Astrocyte (in vitro differentiated cells and primary cell): Measurements from ENCODE around the gene RRBP1. TPM values are rescaled to one million over a fixed set of nuclear protein-coding genes. Genes with fewer than 3 reads are reported as not detected.

Experiments
- DNase-seq: peaks from one replicate; pipeline ENCODE4 v3.0.0-alpha.2; 2010; ENCODE audit warnings: low read depth
- FAIRE-seq: peaks from 2 replicates; lab custom pipeline; 2011; peaks lifted over from hg19 to GRCh38; lab: Jason Lieb, UNC
- H2AFZ ChIP-seq: 2 replicates; pipeline ENCODE4 v1.6.0; 2012; ENCODE audit warnings: low read depth, low read length, inconsistent platforms
- H3K27ac ChIP-seq: 2 replicates; pipeline ENCODE4 v1.5.1; 2011; ENCODE audit warnings: low read depth, low read length, inconsistent platforms
- H3K27me3 ChIP-seq: 2 replicates; pipeline ENCODE4 v1.6.0; 2011; ENCODE audit warnings: low read length, inconsistent platforms; ENCODE audit not compliant: insufficient read depth
- H3K36me3 ChIP-seq: 2 replicates; pipeline ENCODE4 v1.5.1; 2011; ENCODE audit warnings: low read length, inconsistent platforms; ENCODE audit not compliant: insufficient read depth
- H3K4me1 ChIP-seq: 2 replicates; pipeline ENCODE4 v1.5.1; 2011; ENCODE audit warnings: low read length, inconsistent platforms; ENCODE audit not compliant: insufficient read depth
- H3K4me2 ChIP-seq: 2 replicates; pipeline ENCODE4 v1.6.0; 2012; ENCODE audit warnings: low read length, inconsistent platforms
- H3K4me3 ChIP-seq: 2 replicates; pipeline ENCODE4 v1.5.1; 2011; ENCODE audit warnings: low read depth, mild to moderate bottlenecking, low read length, inconsistent platforms; ENCODE audit not compliant: insufficient read depth
- H3K79me2 ChIP-seq: 2 replicates; pipeline ENCODE4 v1.6.0; 2012; ENCODE audit warnings: mild to moderate bottlenecking, low read length, inconsistent platforms; ENCODE audit not compliant: insufficient read depth
- H3K9ac ChIP-seq: 2 replicates; pipeline ENCODE4 v1.6.0; 2012; ENCODE audit warnings: mild to moderate bottlenecking, low read length, inconsistent platforms
- H3K9me3 ChIP-seq: 2 replicates; pipeline ENCODE4 v1.5.1; 2012; ENCODE audit warnings: low read depth, mild to moderate bottlenecking, low read length, inconsistent platforms; ENCODE audit not compliant: insufficient read depth
- H4K20me1 ChIP-seq: 2 replicates; pipeline ENCODE4 v1.6.0; 2012; ENCODE audit warnings: low read length, inconsistent platforms; ENCODE audit not compliant: insufficient read depth
- H3K27ac Mint-ChIP-seq: one replicate; pipeline ENCODE4 v1.8.0; 2021; ENCODE audit warnings: mild to moderate bottlenecking, mixed read lengths; ENCODE audit not compliant: unreplicated experiment
- H3K27me3 Mint-ChIP-seq: one replicate; pipeline ENCODE4 v1.8.0; 2021; ENCODE audit warnings: low read depth, mixed read lengths; ENCODE audit not compliant: unreplicated experiment
- H3K36me3 Mint-ChIP-seq: one replicate; pipeline ENCODE4 v1.8.0; 2021; ENCODE audit warnings: low read depth, mixed read lengths; ENCODE audit not compliant: unreplicated experiment
- H3K4me1 Mint-ChIP-seq: one replicate; pipeline ENCODE4 v1.8.0; 2021; ENCODE audit warnings: low read depth, mixed read lengths; ENCODE audit not compliant: unreplicated experiment
- H3K4me3 Mint-ChIP-seq: one replicate; pipeline ENCODE4 v1.8.0; 2021; ENCODE audit warnings: mild to moderate bottlenecking, moderate library complexity, mixed read lengths; ENCODE audit not compliant: unreplicated experiment
- H3K9me3 Mint-ChIP-seq: one replicate; pipeline ENCODE4 v1.8.0; 2021; ENCODE audit warnings: mild to moderate bottlenecking, mixed read lengths; ENCODE audit not compliant: unreplicated experiment
- EZH2 ChIP-seq: IDR thresholded peaks from 2 replicates; pipeline ENCODE4 v1.6.1; 2012; ENCODE audit warnings: mild to moderate bottlenecking, low read length, inconsistent platforms; ENCODE audit not compliant: insufficient read depth
- total RNA-seq: library from RNA; stranded (reverse); gene quantifications from 2 replicates; pipeline ENCODE4 v1.2.1, GENCODE V29; 2021
- TF ChIP-seq, protein P1 (sequence below): IDR thresholded peaks from 2 replicates; pipeline ENCODE4 v1.5.1; 2011; ENCODE audit warnings: low read depth, mild to moderate bottlenecking, inconsistent platforms, low read length, moderate library complexity; ENCODE audit not compliant: insufficient read depth

Gene RRBP1
- total RNA-seq, 1 donor from 2014 or later: 347 TPM

DNA sequence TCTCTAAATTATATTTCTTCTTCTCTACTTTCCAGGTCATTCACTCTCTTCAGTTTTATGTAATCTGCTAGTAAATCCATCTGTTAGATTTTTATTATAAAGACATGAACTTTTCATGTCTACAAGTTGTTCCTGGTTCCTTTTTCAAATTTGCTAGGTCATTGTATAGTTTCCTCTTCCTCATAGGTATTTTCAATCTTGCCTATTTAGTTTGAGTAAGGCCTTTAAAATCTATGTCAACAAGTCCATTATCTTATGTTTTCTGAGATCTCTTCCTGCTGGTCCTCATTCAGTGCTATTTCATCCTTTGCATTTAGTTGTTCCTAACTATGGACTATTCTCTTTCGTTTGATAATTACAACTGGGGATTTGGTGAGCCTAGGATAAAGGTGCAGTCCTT lies 11.0 kb downstream of the RRBP1 start:
- H3K9me3 Mint-ChIP-seq: no peaks in the 10 kb centered on the region

DNA sequence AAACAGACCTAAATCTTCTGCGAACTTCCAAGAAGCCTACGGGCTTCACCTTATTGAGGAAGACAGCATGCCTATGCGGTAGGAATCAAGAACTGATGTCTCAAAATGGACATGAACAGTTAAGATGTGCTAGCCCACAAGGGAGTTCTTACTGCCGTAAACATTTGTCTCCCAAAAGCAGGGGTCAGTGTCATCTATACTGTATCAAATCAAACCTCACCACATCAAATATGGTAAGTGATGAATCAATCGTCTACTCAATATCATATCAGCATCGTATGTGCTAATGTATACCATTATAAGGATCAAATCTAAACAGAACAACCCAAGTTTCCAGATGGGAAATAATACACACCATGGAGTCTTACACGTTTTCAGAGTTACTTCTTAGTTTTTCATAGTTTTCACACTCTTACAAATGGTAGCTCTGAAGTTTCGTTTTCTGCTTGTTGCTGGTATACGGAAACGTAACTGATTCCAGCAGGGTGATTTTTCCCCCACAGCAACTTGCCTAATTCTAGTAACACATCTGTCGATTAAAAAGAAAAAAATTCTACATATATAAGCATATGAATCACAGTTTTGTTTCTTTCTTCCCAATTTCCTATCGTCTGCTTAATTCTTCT lies 12.6 kb downstream of the RRBP1 start:
- Histone ChIP-seq H3K9me3 (no peaks in the 10 kb centered on the region), H3K36me3 (peaks cover 43% of the 10 kb centered on the region), H3K79me2 (peaks cover 100% of the 10 kb centered on the region), H3K4me3 (no peak overlapping the region), H3K9ac (no peak overlapping the region), H3K27me3 (no peaks in the 10 kb centered on the region), H2AFZ (no peak overlapping the region), H3K4me1 (peaks cover 27% of the 10 kb centered on the region), H3K27ac (no peak overlapping the region), H4K20me1 (peaks cover 100% of the 10 kb centered on the region), H3K4me2 (no peak overlapping the region)
- no peak for TF ChIP-seq EZH2
- TF ChIP-seq, protein P1, sequence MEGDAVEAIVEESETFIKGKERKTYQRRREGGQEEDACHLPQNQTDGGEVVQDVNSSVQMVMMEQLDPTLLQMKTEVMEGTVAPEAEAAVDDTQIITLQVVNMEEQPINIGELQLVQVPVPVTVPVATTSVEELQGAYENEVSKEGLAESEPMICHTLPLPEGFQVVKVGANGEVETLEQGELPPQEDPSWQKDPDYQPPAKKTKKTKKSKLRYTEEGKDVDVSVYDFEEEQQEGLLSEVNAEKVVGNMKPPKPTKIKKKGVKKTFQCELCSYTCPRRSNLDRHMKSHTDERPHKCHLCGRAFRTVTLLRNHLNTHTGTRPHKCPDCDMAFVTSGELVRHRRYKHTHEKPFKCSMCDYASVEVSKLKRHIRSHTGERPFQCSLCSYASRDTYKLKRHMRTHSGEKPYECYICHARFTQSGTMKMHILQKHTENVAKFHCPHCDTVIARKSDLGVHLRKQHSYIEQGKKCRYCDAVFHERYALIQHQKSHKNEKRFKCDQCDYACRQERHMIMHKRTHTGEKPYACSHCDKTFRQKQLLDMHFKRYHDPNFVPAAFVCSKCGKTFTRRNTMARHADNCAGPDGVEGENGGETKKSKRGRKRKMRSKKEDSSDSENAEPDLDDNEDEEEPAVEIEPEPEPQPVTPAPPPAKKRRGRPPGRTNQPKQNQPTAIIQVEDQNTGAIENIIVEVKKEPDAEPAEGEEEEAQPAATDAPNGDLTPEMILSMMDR: no peak
- H3K36me3 Mint-ChIP-seq: peaks cover 19% of the 10 kb centered on the region
- no peak overlapping the region for H3K27ac Mint-ChIP-seq
- H3K27me3 Mint-ChIP-seq: no peaks in the 10 kb centered on the region
- H3K4me3 Mint-ChIP-seq: no peak overlapping the region
- peaks cover 38% of the 10 kb centered on the region for H3K4me1 Mint-ChIP-seq
- peak; percentile 37 for FAIRE-seq
- no peak for DNase-seq
- no peaks in the 10 kb centered on the region for H3K9me3 Mint-ChIP-seq

More for the DNA sequence above, 11.0 kb downstream of the RRBP1 start:
- Histone ChIP-seq H3K27ac (no peak overlapping the region), H2AFZ (no peak overlapping the region), H3K79me2 (peaks cover 100% of the 10 kb centered on the region), H3K36me3 (peaks cover 52% of the 10 kb centered on the region), H3K9ac (no peak overlapping the region), H3K4me3 (no peak overlapping the region), H3K9me3 (no peaks in the 10 kb centered on the region), H3K27me3 (no peaks in the 10 kb centered on the region), H4K20me1 (peaks cover 100% of the 10 kb centered on the region), H3K4me1 (peaks cover 16% of the 10 kb centered on the region), H3K4me2 (no peak overlapping the region)
- no peak for FAIRE-seq
- Mint-ChIP-seq H3K27me3 (no peaks in the 10 kb centered on the region), H3K36me3 (peaks cover 29% of the 10 kb centered on the region), H3K27ac (no peak overlapping the region), H3K4me3 (no peak overlapping the region), H3K4me1 (peaks cover 31% of the 10 kb centered on the region)
- no peak for DNase-seq
- TF ChIP-seq EZH2: no peak
- TF ChIP-seq, protein P1: no peak

DNA sequence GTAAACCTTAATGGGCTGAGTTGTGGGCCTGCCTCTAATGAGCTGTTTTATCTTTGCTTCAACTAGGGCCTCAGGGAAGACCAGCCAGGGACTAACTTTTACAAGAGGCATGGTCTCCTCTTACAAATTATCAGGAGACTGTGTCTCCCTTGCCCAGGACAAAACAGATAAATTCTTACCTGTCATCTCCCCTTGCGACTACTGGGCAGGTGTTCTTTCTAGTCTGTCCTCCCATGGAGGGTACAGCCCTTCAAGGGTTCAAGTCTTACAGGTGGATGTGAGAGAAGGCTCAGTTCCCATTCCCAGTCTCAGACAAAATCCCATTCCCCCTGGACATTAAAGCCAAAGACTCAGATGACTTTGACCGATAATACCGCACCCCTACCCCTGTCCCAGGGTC lies 13.6 kb downstream of the RRBP1 start:
- Mint-ChIP-seq H3K27me3 (no peaks in the 10 kb centered on the region), H3K4me3 (no peak overlapping the region), H3K27ac (no peak overlapping the region), H3K36me3 (peaks cover 12% of the 10 kb centered on the region), H3K9me3 (no peaks in the 10 kb centered on the region), H3K4me1 (peaks cover 42% of the 10 kb centered on the region)
- H3K27me3 ChIP-seq: no peaks in the 10 kb centered on the region
- peaks cover 100% of the 10 kb centered on the region for H4K20me1 ChIP-seq
- H3K4me2 ChIP-seq: no peak overlapping the region
- FAIRE-seq: no peak
- H3K9ac ChIP-seq: no peak overlapping the region
- no peak overlapping the region for H3K27ac ChIP-seq
- no peak overlapping the region for H3K4me3 ChIP-seq
- H3K9me3 ChIP-seq: no peaks in the 10 kb centered on the region
- TF ChIP-seq, protein P1: no peak
- TF ChIP-seq EZH2: no peak
- DNase-seq: no peak
- peaks cover 36% of the 10 kb centered on the region for H3K4me1 ChIP-seq
- H3K36me3 ChIP-seq: peaks cover 39% of the 10 kb centered on the region
- H3K79me2 ChIP-seq: peaks cover 100% of the 10 kb centered on the region
- no peak overlapping the region for H2AFZ ChIP-seq
